Measurements from ENCODE around the gene STRADA. TPM values are rescaled to one million over a fixed set of nuclear protein-coding genes. Genes with fewer than 3 reads are reported as not detected.

The STRADA gene
- total RNA-seq, 6 donors from 2014 or later, result 18.7 to 60.8 (median 32.4) TPM

DNA sequence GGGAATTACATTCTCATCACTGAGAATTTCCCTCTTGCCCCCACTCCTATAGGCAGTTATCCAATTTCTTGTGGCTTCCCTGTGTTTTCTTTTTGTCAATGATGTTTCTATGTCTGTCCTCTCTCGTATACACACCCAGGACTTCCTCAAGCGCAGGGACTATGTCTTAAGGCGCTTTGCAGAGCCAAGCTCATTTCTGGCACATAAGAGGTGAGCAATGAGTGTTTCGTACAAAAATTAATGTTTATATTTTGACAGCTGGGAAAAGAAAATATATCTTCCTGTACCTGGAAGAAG is 33.3 kb upstream of the STRADA start:
- peak overlapping the region; percentile 96 to 99 (median 97) for H3K27ac ChIP-seq
- peaks cover 37 to 56% (median 46%) of the 10 kb centered on the region in 4 donors for H3K4me1 ChIP-seq

GRCh38 chr17:63774141-63774968 is 32.8 kb upstream of the STRADA start, which contains the start of gene DDX42:
Gene DDX42, plus strand, starts transcription at chr17:63774170. Its CDS starts 12,880 bp downstream, at chr17:63787050.
- H3K9me3 ChIP-seq, result no peaks in the 10 kb centered on the region
- 0 to 2% methylated on average over 25 to 49 of the region's 67 CpGs for WGBS, 2 donors
- DNase-seq, result peak; percentile 90 to 96
- peak in 1 of 2 donors; percentile 42 for ATAC-seq (ENCODE audit: low FRiP score in 2 of 2)
- peaks cover 35 to 58% (median 43%) of the 10 kb centered on the region in 4 donors for H3K4me1 ChIP-seq
- H3K36me3 ChIP-seq, result peaks cover 0 to 11% (median 4%) of the 10 kb centered on the region in 4 donors
- peak in 1 of 6 experiments; percentile 17 for TF ChIP-seq CTCF (IDR thresholded peaks at IDR 0.05)
- TF ChIP-seq POLR2A (IDR thresholded peaks at IDR 0.05), result peak in 1 of 4 donors; percentile 34
- peak in 1 of 2 donors; percentile 66 for TF ChIP-seq POLR2AphosphoS5 (IDR thresholded peaks at IDR 0.05)
- no peak for TF ChIP-seq EP300 (IDR thresholded peaks at IDR 0.05)
- peak within 1 kb of the TSS; percentile 78 to 98 (median 80) for H3K4me3 ChIP-seq
- H3K27ac ChIP-seq, result peak within 1 kb of the TSS; percentile 96 to 99 (median 97)
- no peaks in the 10 kb centered on the region for H3K27me3 ChIP-seq

More for the DNA sequence above, 33.3 kb upstream of the STRADA start:
- WGBS, 2 donors, result 1 to 3% methylated on average over 4 of the region's 4 CpGs
- DNase-seq, result no peak
- H3K9me3 ChIP-seq, result no peaks in the 10 kb centered on the region
- H3K4me3 ChIP-seq, result peak overlapping the region; percentile 78 to 98 (median 80)
- no peak for ATAC-seq (ENCODE audit: low FRiP score in 2 of 2)
- H3K27me3 ChIP-seq, result no peaks in the 10 kb centered on the region
- TF ChIP-seq CTCF (IDR thresholded peaks at IDR 0.05), result no peak
- no peak for TF ChIP-seq POLR2A (IDR thresholded peaks at IDR 0.05)
- TF ChIP-seq POLR2AphosphoS5 (IDR thresholded peaks at IDR 0.05), result no peak
- no peak for TF ChIP-seq EP300 (IDR thresholded peaks at IDR 0.05)
- H3K36me3 ChIP-seq, result peaks cover 0 to 13% (median 5%) of the 10 kb centered on the region in 4 donors

DNA sequence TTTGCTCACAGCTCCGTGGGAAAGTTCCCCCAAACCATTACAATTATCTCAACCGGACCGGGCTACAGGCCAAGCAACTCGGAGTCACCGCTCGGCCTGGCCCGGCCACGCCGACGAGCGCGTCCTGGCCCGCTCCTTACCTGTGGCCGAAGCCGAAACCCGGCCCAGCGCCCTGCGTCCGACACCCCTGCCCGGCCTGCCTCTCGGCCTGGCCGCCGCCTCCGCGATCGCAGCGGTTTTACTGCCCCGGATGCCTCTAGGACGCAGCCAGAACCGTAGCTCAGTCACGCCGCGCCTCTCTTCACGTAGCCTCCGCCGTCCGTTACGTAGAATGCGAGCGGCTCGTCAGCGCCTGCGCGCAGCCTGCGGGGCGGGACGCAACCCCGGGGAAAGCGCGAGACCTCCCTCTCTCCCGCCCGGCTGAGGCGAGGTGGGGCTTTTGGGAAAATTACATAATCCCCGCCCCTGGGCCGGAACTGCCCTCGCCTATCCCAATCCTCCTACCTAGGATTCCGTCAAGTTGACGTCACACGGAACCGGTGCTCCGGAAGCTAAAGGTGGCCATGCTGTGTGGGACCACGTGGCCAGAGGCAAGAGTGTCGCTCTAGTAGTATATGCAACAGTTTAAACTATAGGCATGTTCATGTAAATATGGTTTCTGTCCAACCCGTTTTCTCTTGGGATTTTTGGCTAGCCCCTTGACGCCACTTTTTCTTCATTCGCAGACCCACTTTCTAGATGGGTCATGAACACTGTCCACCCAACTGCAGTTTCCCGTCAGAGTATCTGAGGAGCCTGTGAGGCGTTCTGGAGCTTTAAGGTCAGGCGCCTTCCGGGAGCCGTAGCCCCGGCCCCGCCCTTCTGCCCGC is 31.9 kb upstream of the STRADA start, which contains the start of gene CCDC47:
Gene CCDC47 (minus strand): TSS at position 326 of the 869 bp plus-strand sequence. CDS start 7,422 bp downstream, outside the sequence.
- Histone ChIP-seq H3K9me3 (no peaks in the 10 kb centered on the region), H3K4me1 (peaks cover 35 to 65% (median 43%) of the 10 kb centered on the region in 4 donors), H3K4me3 (peak within 1 kb of the TSS; percentile 78 to 98 (median 80)), H3K27ac (peak within 1 kb of the TSS; percentile 96 to 99 (median 97)), H3K27me3 (no peaks in the 10 kb centered on the region), H3K36me3 (peaks cover 0 to 9% (median 4%) of the 10 kb centered on the region in 4 donors)
- peak in 3 of 4 donors; percentile 94 to 99 (median 96) for TF ChIP-seq POLR2A (IDR thresholded peaks at IDR 0.05)
- TF ChIP-seq POLR2AphosphoS5 (IDR thresholded peaks at IDR 0.05), result peak; percentile 97 to 99
- TF ChIP-seq EP300 (IDR thresholded peaks at IDR 0.05), result peak in 2 of 4 donors; percentile 43 to 47
- TF ChIP-seq CTCF (IDR thresholded peaks at IDR 0.05), result no peak
- DNase-seq (peak; percentile 99), ATAC-seq (ENCODE audit: low FRiP score in 2 of 2) (peak; percentile 96 to 98)
- 0 to 1% methylated on average over 44 to 50 of the region's 74 CpGs for WGBS, 2 donors

- Histone ChIP-seq H3K4me1 (peaks cover 35 to 65% (median 39%) of the 10 kb centered on the region in 4 donors), H3K27ac (peak overlapping the region; percentile 96 to 99 (median 97)), H3K4me3 (peak overlapping the region; percentile 48 to 98 (median 78)), H3K27me3 (no peaks in the 10 kb centered on the region), H3K9me3 (no peaks in the 10 kb centered on the region), H3K36me3 (peaks cover 0 to 6% (median 2%) of the 10 kb centered on the region in 4 donors)
- 4 to 5% methylated on average over 7 of the region's 7 CpGs for WGBS, 2 donors
- ATAC-seq (ENCODE audit: low FRiP score in 2 of 2) (no peak), DNase-seq (no peak)
- TF ChIP-seq CTCF (IDR thresholded peaks at IDR 0.05), result no peak
- no peak for TF ChIP-seq EP300 (IDR thresholded peaks at IDR 0.05)
- TF ChIP-seq POLR2A (IDR thresholded peaks at IDR 0.05), result no peak
- no peak for TF ChIP-seq POLR2AphosphoS5 (IDR thresholded peaks at IDR 0.05)
These were observed 31.2 kb upstream of the STRADA start for GRCh38 chr17:63772801-63773271.
